HG03558 (cell line): ENCODE data around the gene SARM1.

Experiments
- ATAC-seq: cut with Tn5 transposase; IDR thresholded peaks from one replicate; pipeline ENCODE4 v1.9.1; 2021; ENCODE audit warnings: moderate number of reproducible peaks; ENCODE audit not compliant: unreplicated experiment; ENCODE audit errors: extremely low read depth

Gene SARM1

DNA sequence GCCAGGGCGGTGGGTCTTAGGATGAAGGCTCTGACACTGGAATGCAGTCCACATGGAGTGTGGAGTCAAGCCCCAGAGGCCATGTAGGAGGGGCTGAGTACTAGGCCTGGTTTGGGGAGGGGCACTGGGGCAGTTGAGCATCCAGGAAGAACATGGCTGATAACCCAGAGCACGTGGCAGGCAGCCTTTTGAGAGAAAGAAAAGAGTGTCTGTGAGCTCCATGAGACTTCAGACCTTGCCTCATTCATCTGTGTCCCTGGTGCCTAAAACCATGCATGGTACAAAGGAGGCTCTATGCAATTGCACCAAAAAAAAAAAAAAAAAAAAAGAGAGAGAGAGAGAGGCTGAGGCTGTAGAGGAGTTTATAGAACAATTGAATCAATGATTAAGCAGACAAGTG lies 19.9 kb downstream of the SARM1 start:
- no peak for ATAC-seq

DNA sequence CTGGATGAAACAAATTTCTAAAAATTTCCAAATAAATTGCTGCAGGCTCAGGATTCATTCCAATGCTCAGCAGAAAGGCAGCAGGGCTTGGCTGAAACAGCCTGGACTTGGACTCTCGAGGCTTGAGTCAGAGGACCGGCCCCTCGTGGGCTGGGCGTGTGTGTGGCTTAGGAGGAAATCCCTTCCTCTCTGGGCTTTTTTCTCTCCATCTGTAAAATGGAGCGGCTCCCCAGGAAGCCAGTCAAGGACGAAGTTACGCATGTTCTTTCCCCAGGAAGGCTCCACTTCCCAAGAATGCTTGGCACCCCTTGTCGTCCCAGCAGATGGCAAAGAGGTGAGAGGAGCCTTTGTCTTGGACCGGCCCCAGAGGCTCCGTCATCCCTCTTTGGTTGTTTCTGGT lies 21.0 kb downstream of the SARM1 start:
- ATAC-seq, result no peak

DNA sequence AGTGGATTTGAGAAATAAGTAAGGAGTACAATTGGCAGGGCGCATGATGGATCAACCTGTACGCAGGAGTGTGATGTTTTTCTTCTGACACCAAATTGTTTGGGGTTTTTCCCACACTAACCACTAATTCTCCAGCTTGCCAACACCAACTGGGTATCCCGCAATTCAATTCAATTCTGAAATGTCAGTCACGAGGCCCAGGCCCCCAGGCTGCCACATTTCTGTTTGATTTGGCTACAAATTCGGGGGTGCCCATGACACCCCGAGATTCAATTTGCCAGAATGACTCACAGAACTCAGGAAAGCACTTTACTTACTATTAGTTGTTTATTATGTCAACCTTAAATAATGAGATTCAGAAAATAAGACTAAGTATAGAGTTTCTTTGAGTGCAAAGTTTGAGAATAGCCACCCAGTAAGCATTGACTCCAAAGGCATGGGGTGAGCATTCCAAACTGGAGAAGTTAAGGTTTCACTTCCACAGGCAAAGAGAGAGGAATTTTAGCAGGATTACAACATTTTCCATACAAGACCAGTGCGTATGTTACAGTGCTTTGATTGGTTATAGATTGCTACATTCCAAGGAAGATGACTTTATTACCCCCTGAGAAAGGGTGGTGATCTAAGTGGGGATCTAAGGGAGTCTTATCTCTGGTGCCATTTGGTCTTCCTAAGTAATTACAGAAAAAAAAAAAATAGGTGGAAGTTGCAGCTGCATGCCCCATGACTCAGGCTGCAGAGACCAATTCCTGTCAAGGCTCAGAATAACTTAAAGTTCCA lies 23.0 kb downstream of the SARM1 start:
- no peak for ATAC-seq

DNA sequence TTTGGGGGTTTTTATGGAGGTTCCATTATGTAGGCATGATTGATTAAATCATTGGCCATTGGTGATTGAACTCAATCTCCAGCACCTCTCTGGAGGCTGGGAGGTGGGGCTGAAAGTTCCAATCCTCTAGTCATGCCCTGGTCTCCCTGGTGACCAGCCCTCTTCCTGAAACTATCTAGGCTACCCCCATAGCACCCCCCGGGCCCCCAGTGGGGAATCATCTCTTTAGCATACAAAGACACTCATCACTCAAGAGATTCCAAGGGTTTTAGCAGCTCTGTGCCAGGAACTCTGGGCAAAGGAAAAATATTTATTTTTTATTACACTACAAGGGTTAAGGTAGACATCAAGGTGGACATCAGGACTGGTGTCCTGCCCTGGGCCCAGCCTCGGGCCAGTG lies 23.9 kb downstream of the SARM1 start:
- no peak for ATAC-seq

- no peak for ATAC-seq
These were observed 24.5 kb downstream of the SARM1 start for GRCh38 chr17:28395968-28396367.

DNA sequence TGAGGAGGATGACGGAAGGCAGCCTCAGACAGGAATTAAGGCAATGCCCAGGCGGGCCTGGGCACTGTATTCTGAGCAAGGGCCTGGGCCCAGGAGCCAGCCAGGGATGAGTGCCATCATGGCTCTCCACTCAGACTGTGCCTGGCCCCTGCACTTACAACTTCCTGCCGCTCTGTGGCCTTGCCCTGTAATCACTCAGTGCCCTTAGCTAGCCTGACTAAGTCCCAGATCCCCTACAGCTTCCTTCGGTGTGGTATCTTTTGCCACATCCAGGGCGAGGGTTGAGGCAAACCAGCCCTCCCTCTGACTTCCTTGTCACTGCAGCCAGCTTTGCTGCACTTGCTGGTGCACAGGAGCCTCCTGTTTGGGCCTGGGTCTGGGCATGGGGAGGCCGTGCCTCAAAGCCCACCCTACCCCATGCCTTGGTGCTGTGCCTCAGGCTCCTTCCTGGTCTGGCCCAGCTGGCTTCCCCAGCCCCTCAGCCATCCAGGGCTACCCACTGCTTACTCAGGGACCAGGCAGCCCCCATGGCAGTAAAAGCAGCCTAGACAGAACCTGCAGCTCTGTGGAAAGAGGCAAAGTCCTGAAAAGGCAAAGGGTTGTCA lies 25.2 kb downstream of the SARM1 start:
- ATAC-seq, result no peak

DNA sequence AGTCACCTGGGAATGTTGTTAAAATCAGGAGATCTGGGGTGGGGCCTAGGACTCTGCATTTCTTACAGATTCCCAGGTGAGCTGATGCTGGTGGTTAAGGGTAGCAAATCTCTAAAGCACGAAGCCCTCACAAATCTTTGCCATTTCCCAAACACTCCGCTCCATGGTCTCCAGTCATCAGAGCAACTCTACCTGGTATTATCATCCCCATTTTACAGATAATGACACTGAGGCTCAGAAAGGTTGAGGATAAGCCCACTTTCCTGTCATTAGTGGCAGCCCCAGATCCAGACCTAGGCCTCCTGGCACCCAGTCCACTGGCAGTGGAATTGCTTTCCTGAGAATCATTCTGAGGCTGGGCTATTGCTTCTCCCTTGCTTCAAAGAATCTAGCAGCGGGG lies 25.8 kb downstream of the SARM1 start:
- ATAC-seq, result no peak

GRCh38 chr17:28397687-28398279 lies 26.3 kb downstream of the SARM1 start:
- ATAC-seq, result no peak

- ATAC-seq, result no peak
These were observed 26.9 kb downstream of the SARM1 start for GRCh38 chr17:28398280-28398981.

DNA sequence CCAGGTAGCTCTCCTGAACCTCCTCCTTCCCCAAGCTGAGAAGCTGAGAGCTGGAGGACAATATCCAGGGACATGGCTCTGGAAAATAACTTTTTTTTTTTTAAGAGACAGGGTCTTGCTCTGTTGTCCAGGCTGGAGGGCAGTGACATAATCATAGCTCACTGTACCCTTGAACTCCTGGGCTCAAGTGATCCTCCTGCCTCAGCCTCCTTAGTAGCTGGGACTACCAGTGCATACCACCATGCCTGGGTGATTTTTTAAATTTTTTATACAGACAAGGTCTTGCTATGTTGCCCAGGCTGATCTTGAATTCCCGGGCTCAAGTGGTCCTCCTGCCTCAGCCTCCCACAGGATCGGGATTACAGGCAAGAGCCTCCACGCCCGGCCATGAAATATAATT lies 28.3 kb downstream of the SARM1 start:
- ATAC-seq, result no peak

DNA sequence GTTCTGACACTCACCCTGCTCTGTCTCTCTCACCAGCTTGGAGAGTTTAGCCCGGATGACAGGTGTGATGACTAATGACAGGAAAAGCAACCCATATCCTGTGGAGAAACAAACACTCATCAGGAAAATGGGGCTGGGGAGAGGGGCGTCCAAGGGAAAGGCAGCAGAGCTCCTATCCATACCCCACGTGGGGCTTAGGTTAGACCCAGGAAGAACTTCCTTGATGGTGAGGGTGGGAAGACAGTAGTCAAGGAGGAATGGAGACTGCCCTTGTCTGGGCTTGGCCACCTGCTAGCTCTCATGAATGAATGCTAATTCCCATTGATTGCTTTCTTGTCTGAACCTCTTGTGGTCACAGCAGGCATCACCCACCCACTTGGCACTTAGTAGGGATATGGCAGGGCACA lies 30.7 kb downstream of the SARM1 start:
- ATAC-seq, result no peak

DNA sequence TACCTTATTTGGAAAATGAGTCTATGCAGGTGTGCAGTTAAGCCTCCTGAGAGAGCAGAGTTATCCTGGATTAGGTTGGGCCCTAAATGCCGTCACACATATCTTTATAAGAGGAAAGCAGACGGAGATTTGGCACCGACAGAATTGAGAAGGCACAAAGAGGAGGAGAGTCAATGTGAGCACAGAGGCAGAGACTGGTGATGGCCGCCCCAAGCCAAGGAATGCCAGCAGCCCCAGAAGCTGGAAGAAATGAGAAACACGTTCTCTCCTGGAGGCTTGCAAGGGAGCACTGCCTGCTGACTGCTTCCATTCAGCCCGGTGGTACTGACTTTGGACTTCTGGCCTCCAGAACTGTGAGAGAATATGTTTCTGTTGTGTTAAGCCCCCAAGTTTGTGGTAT lies 31.4 kb downstream of the SARM1 start:
- no peak for ATAC-seq

- ATAC-seq, result no peak
These were observed 32.5 kb downstream of the SARM1 start for GRCh38 chr17:28404007-28404406.

DNA sequence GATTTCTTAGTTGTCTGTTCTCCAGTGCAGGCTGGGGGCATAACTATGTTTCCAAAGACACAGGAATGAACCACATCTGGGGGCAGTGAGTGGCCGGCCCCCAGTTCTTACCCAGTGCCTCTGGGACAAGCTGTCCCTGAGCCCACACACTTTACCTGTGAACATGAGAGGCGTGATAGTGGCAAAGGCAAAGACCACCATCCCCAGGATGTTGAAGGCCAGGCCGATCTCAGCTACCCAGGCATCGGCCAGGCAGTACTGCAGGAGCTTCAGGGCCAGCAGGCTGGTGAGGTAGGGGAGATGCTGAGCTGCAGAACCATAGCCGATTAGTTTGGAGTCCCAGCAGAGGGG lies 32.9 kb downstream of the SARM1 start:
- ATAC-seq, result no peak

DNA sequence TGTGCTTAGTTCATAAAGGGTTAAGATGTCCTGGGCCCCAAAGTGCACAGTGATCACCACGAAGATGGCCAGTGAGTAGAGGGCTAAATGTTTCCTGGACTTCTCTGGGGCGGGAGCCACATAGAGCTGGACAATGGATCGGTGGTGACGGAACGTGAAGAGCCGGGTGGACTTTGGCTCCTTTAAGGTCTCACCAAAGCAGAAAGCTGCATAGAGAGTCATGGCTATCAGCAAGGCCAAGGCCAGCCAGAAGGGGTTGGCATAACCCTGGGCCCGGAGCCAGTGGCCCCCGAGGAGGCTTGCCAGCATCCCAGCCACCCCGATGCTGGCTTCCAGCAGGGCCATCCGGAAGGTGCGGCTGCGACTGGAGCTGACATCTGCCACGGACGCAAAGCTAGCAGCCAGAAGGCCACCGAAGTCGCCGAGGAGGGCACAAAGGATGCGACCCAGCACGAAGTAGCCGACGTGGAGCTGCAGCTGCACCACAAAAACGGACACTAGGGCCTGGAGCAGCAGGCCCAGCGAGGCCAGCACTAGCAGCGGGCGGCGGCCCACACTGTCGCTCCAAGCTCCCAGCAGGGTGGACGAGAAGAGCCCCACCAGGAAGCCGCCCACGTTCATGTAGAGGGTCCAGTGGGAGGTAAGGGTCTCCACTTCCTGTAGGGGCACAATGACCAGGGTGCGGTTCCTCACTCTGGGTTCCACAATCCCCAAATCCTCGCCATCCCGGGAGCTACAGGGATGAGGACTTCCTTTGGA lies 33.5 kb downstream of the SARM1 start:
- ATAC-seq, result no peak

- ATAC-seq, result no peak
These were observed 34.4 kb downstream of the SARM1 start, which contains the start of gene SLC46A1 for GRCh38 chr17:28405632-28406472. Gene SLC46A1, minus strand, starts transcription at chr17:28406212. Its CDS starts 98 bp downstream, at chr17:28406114.

GRCh38 chr17:28406473-28406814 lies 35.0 kb downstream of the SARM1 start:
- ATAC-seq, result no peak

DNA sequence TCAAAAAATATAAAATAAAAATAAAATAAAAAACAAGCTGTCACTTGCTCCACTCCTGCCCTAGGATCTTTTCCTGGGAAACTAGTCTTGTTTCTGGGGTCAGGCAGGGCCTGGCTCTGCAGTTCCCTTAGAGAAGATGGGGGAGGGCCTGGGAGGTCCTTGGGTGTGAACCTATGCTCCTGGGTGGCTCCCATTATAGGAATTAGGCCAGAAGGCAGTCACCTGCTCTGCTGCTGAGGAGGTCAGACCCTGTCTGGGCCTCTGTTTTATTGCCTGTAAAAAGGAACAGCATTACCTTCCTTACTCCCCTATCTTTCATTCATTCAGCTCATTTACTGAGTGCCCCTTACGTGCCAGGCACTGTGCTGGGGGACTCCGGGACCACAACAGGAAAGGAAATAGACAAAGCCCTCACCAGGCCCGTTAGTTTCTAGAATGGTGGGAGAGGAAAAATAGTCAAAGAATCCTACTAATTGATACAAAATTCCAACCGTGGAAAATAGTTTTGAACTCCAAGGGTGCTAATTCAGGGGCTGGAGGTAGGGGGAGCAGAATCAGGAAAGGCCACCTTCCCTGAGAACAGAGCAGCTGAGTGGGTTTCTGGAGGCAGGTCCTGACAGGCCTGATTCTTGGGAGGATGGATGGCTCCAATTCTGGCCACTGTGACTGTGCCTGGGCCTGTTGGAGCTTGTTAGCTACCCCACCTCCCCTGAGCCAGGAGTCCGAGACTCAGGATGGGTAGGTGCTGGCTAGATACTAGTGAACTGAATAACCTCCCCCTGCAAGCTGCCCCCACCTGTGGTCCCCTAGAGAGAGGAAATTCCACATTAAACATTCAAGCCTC lies 35.9 kb downstream of the SARM1 start:
- ATAC-seq, result no peak

- no peak for ATAC-seq
These were observed 36.4 kb downstream of the SARM1 start for GRCh38 chr17:28407974-28408306.
